K562 (cell line): ENCODE data around the gene BACH1. TPM values are rescaled to one million over a fixed set of nuclear protein-coding genes. Genes with fewer than 3 reads are reported as not detected.
A peak's percentile ranks its signal among the peaks of the same experiment; 100 is the strongest.

Experiments used
- ATAC-seq: fragments of 200-7000 bp; cut with Tn5 transposase; 3 replicates; pipeline ENCODE4 v1.9.1; 2020; ENCODE audit warnings: moderate library complexity
- BruUV-seq: library from RNA; stranded (reverse); fragments of 400-500 nt; replicated peaks from 2 replicates; lab custom pipeline; 2021; lab: Mats Ljungman, UMichigan
- CTCF ChIA-PET: fragments of 300-600 bp; formaldehyde crosslinking; extraction: SDS; loops from one replicate; lab custom pipeline; 2021; ENCODE audit warnings: low intra/inter-chr PET ratio; lab: Yijun Ruan, JAX
- POLR2A ChIA-PET: fragments of 300-600, 350-650 bp; sonication (Branson Sonifier 250); formaldehyde crosslinking; extraction: SDS; loops from one replicate; lab custom pipeline; 2021; ENCODE audit warnings: antibody characterized with exemption, inconsistent platforms; lab: Yijun Ruan, JAX
- DNase-seq, 4 experiments: peaks; one replicate each; pipeline versions ENCODE4 v3.0.0 to v3.0.0-alpha.2; 2011 to 2018; ENCODE audit warnings: low spot score in 3 of 4, mixed read lengths in 3 of 4; ENCODE audit errors: extremely low read depth in 1 of 4
- FAIRE-seq: peaks from 2 replicates; lab custom pipeline; 2011; peaks lifted over from hg19 to GRCh38; lab: Jason Lieb, UNC
- H2AFZ ChIP-seq: 2 replicates; pipeline ENCODE4 v1.6.0; 2011; ENCODE audit warnings: low read depth, low read length, control low read depth, inconsistent platforms
- H3K27ac ChIP-seq: fragments of 200-600 bp; 3 replicates; pipeline ENCODE4 v1.8.0; 2011; ENCODE audit warnings: low read depth, mild to moderate bottlenecking, control low read depth, inconsistent platforms, low read length, moderate library complexity, mixed read lengths; ENCODE audit errors: extremely low read depth
- H3K27me3 ChIP-seq, 2 experiments: fragments of 300-600 bp in 1 of 2; 2 replicates in 1 of 2; 3 replicates in 1 of 2; pipeline versions ENCODE4 v1.6.0 to v1.8.0; 2011; ENCODE audit warnings: inconsistent platforms in 2 of 2, low read length in 2 of 2, mild to moderate bottlenecking in 1 of 2, mixed read lengths in 1 of 2, moderate library complexity in 1 of 2; ENCODE audit not compliant: control insufficient read depth in 2 of 2, insufficient read depth in 2 of 2
- H3K36me3 ChIP-seq: fragments of 300-600 bp; 3 replicates; pipeline ENCODE4 v1.8.0; 2011; ENCODE audit warnings: mild to moderate bottlenecking, low read length, inconsistent platforms; ENCODE audit not compliant: control insufficient read depth, insufficient read depth
- H3K4me1 ChIP-seq, 2 experiments: fragments of 200-600 bp in 1 of 2; replicated peaks in 1 of 2; 2 replicates in 1 of 2; 3 replicates in 1 of 2; pipeline versions ENCODE4 v1.5.1 to v1.8.0; 2011; ENCODE audit warnings: inconsistent platforms in 2 of 2, low read length in 2 of 2, mild to moderate bottlenecking in 1 of 2, mixed read lengths in 1 of 2, moderate library complexity in 1 of 2; ENCODE audit not compliant: control insufficient read depth in 2 of 2, insufficient read depth in 2 of 2
- H3K4me2 ChIP-seq: 2 replicates; pipeline ENCODE4 v1.6.1; 2011; ENCODE audit warnings: low read length, control low read depth, inconsistent platforms, mixed read lengths; ENCODE audit not compliant: insufficient read depth
- H3K4me3 ChIP-seq: fragments of 200-600 bp; sonication (generic), shearing (Covaris generic); 2 replicates; pipeline ENCODE4 v1.5.1; 2016; ENCODE audit warnings: control low read depth, inconsistent platforms
- H3K79me2 ChIP-seq: fragments of 200-600 bp; 3 replicates; pipeline ENCODE4 v1.8.0; 2011; ENCODE audit warnings: low read length, inconsistent platforms; ENCODE audit not compliant: control insufficient read depth, insufficient read depth
- H3K9ac ChIP-seq, 2 experiments: 2 replicates each; pipeline versions ENCODE4 v1.6.0 to v1.6.1; 2011; ENCODE audit warnings: low read depth in 2 of 2, low read length in 2 of 2, control low read depth in 1 of 2, inconsistent platforms in 1 of 2, mild to moderate bottlenecking in 1 of 2, mixed read lengths in 1 of 2; ENCODE audit not compliant: insufficient read depth in 1 of 2
- H3K9me1 ChIP-seq: one replicate; pipeline ENCODE4 v1.6.0; 2011; ENCODE audit warnings: inconsistent platforms, mild to moderate bottlenecking, low read length, moderate library complexity; ENCODE audit not compliant: control insufficient read depth, insufficient read depth
- H3K9me3 ChIP-seq: replicated peaks from 2 replicates; pipeline ENCODE4 v1.5.1; 2011; ENCODE audit warnings: low read depth, low read length, inconsistent platforms; ENCODE audit not compliant: control insufficient read depth, insufficient read depth
- H4K20me1 ChIP-seq: replicated peaks from 2 replicates; pipeline ENCODE4 v1.6.1; 2011; ENCODE audit warnings: low read length, inconsistent platforms, mixed read lengths; ENCODE audit not compliant: control insufficient read depth, insufficient read depth
- ARID3A ChIP-seq: IDR thresholded peaks from 2 replicates; pipeline ENCODE4 v1.6.1; 2012; ENCODE audit warnings: low read depth, low read length, improper control_type of control experiment, borderline replicate concordance
- ARID4B ChIP-seq: sonication (generic); formaldehyde crosslinking; IDR thresholded peaks from 2 replicates; pipeline ENCODE4 v1.8.0; 2022; ENCODE audit warnings: mild to moderate bottlenecking, missing genetic modification reagents
- CEBPZ ChIP-seq: fragments of 150-350 bp; IDR thresholded peaks from 2 replicates; pipeline ENCODE4 v1.6.1; 2014; ENCODE audit warnings: low read depth, mild to moderate bottlenecking, low read length, borderline replicate concordance
- CHD4 ChIP-seq: fragments of 200-600 bp; sonication (generic); IDR thresholded peaks from 3 replicates; pipeline ENCODE4 v1.6.1; 2012; ENCODE audit warnings: low read depth, mild to moderate bottlenecking, mixed read lengths, low read length, inconsistent platforms; ENCODE audit not compliant: insufficient read depth, insufficient replicate concordance, poor library complexity, severe bottlenecking
- FOXA1 ChIP-seq: fragments of 450-650 bp; IDR thresholded peaks from 2 replicates; pipeline ENCODE4 v1.6.1; 2016; ENCODE audit warnings: mild to moderate bottlenecking, borderline replicate concordance
- GABPA ChIP-seq: fragments of 200-800 bp; sonication (Bioruptor generic); conservative IDR thresholded peaks from 2 replicates; pipeline ENCODE4 v1.6.1; 2016; ENCODE audit warnings: low read depth, missing genetic modification characterization, missing compliant biosample characterization
- HMG20A ChIP-seq: fragments of 450-650 bp; formaldehyde crosslinking; conservative IDR thresholded peaks from 2 replicates; pipeline ENCODE4 v1.4.0; 2020; ENCODE audit warnings: mild to moderate bottlenecking, mixed read lengths
- NFRKB ChIP-seq: fragments of 450-650 bp; IDR thresholded peaks from 2 replicates; pipeline ENCODE4 v1.6.1; 2016; ENCODE audit warnings: low read depth
- WGBS: fragments of 100-300 bp; shearing (Covaris generic); methylation state at CpG from one replicate; pipeline ENCODE4 v1.1.6; 2016; ENCODE audit warnings: low coverage, mixed read lengths; ENCODE audit not compliant: insufficient coverage; ENCODE audit errors: missing lambda C conversion rate; 5-methylcytosine and 5-hydroxymethylcytosine counted together
- in situ Hi-C: fragments of 300-500 bp; cut with MboI; formaldehyde crosslinking; loops from 4 replicates; pipeline ENCODE4 v1.15.0; 2018; ENCODE audit warnings: inconsistent platforms, mixed read lengths
- intact Hi-C: fragments of 100-400 bp; cut with micrococcal nuclease; formaldehyde crosslinking; loops from 2 replicates; pipeline ENCODE4 v1.14.2; 2022
- polyA plus RNA-seq, 8 experiments: library from polyadenylated mRNA; depleted of rRNA in 4 of 8; stranded (reverse) in 5 of 8; unstranded in 3 of 8; fragments of >200 nt; fragmentation: Nextera tagmentation in 2 of 8; fragmentation: Illumina TruSeq in 1 of 8; extraction: Ambion mirVana in 2 of 8; extraction: Trizol in 1 of 8; gene quantifications; 2 replicates each; pipeline versions ENCODE4 v1.2.1 to v1.2.3, GENCODE V29; 2011 to 2014; ENCODE audit warnings: inconsistent platforms in 1 of 8, missing spikeins in 1 of 8
- total RNA-seq, 7 experiments: library from RNA; depleted of rRNA in 6 of 7; stranded (reverse); fragments of >200 nt in 6 of 7; fragmentation: Illumina TruSeq in 2 of 7; extraction: Trizol in 2 of 7; gene quantifications; 2 replicates each; pipeline versions ENCODE4 v1.2.1 to v1.2.3, GENCODE V29; 2011 to 2021; ENCODE audit warnings: low replicate concordance in 1 of 7

BACH1 gene
- total and polyA plus RNA-seq, 9 of the 15 experiments (the other 6 are each of a cell fraction or from before 2014, with no cell fraction given), result 10.6 to 58.5 (median 28.6) TPM

GRCh38 chr21:29301691-29302090 lies 3.0 kb downstream of the BACH1 start (continued):
- TF ChIP-seq ARID4B (CRISPR knock-in tag), result no peak

- BruUV-seq, result no TSS peak
- ChIA-PET CTCF (no interaction called here), POLR2A (interaction anchor here (0.5 to 11.8 kb wide), 7 partner anchors 11 to 277 kb away, joined by 3 to 220 read pairs (median 5); partner anchors contain the start of gene USP16)
- no peak for FAIRE-seq
- peak overlapping the region; percentile 8 to 98; a peak in 3 of 4 replicates for H3K9ac ChIP-seq
- peaks cover 17% of the 10 kb centered on the region; the same call in 2 of the 3 replicates for H3K36me3 ChIP-seq
- 12% methylated on average over 5 of the region's 5 CpGs for WGBS
- H3K27ac ChIP-seq, result peak overlapping the region; percentile 30
- peak overlapping the region; percentile 100 for H3K4me2 ChIP-seq
- no peaks in the 10 kb centered on the region for H3K9me1 ChIP-seq
- H2AFZ ChIP-seq, result no peak overlapping the region
- in situ Hi-C loops (no loop called here), intact Hi-C loops (loop anchor here (5.0 to 10.0 kb wide), 3 partner anchors 40 to 352 kb away; partner anchors contain the start of gene CCT8)
- peaks cover 21 to 64% of the 10 kb centered on the region in 2 experiments for H3K4me1 ChIP-seq
- ATAC-seq, result peak; percentile 3; the same call in 2 of the 3 replicates
- no peaks in the 10 kb centered on the region for H3K9me3 ChIP-seq
- no peaks in the 10 kb centered on the region for H3K27me3 ChIP-seq
- peaks cover 41% of the 10 kb centered on the region for H4K20me1 ChIP-seq
- peaks cover 83% of the 10 kb centered on the region for H3K79me2 ChIP-seq
- no peak for DNase-seq
- peak overlapping the region; percentile 74; the same call in 1 of the 2 replicates for H3K4me3 ChIP-seq
- TF ChIP-seq CHD4, result no peak
- no peak for TF ChIP-seq FOXA1
- no peak for TF ChIP-seq CEBPZ
- 0 out of 2 replicates have a peak, but pooled peaks have one; percentile 6 for TF ChIP-seq GABPA
- TF ChIP-seq ARID3A, result no peak
- TF ChIP-seq HMG20A, result no peak
- TF ChIP-seq NFRKB, result no peak
These were observed 3.7 kb downstream of the BACH1 start for GRCh38 chr21:29302359-29302875.
